NCI-H2081 treated with DMSO at 0.1 percent for 48 hours (cell line): Measurements from ENCODE around the gene PSMB5.

ENCODE experiments used
- DNase-seq: peaks from one replicate; lab custom pipeline; 2025; lab: John Stamatoyannopoulos, UW

The PSMB5 gene

GRCh38 chr14:23034498-23035302 lies at the start of gene PSMB5:
TSS of gene PSMB5 (minus strand) at chr14:23034900. CDS start at chr14:23034881, 19 bp downstream.
- DNase-seq = no peak

DNA sequence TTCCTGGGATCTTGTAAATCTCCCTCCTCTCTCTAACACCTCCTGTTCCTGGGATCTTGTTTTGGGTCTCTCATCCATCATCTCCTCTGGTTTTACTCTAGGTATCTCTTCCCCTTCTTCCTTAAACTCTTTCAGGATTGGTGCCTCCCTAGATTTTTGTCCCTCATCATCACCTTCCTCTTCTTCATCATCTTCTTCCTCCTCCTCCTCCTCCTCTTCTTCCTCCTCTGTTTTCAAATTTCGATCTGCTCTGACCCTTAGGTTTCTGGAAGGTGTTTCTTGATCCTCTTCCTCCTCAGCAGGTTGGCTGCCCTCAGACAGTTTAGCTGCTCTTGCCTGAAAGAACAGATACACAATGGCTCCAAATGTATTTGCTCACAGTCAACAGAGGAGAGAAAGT lies 45.8 kb upstream of the PSMB5 start:
- no peak for DNase-seq

DNA sequence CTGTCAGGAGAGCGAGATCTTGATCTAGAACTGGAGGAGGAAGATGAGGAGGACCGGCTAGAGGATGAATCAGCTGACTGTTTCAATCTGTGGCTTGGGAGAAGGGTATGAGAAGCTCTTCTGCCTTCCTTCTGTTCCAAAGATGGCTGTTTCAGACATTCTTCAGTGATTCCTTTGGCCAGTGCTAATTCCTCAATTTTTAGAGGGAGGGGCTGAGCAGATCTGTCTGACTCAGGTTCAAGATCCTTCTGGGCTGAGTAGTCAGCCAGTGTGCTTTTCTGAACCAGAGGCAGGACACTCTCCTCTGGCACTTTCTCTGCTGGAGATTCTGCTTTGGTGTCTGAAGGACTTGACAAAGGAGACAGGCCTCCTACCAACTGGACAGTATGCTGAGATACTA lies 45.0 kb upstream of the PSMB5 start:
- DNase-seq = no peak

GRCh38 chr14:23078692-23079116 lies 44.0 kb upstream of the PSMB5 start:
- no peak for DNase-seq

GRCh38 chr14:23077962-23078361 lies 43.3 kb upstream of the PSMB5 start:
- DNase-seq = no peak

GRCh38 chr14:23076785-23077408 lies 42.2 kb upstream of the PSMB5 start:
- no peak for DNase-seq

DNA sequence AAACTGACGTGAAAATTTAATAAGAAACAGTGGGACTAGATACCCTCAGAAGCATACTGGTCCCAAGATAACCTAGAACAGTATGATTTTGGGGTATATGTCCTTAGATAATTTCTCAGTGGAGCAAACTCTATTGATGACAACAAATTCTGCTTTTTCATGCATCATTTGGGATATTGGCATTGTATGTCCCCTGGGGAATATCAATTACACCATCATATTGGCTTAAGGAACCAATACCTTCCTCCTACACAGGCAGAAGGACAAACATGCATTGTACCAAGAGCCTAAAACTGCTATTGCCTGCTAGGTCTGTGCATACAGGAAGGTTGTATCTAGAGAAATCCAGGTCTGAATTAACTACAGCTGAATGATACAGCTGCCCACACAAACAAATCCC lies 40.2 kb upstream of the PSMB5 start:
- no peak for DNase-seq

DNA sequence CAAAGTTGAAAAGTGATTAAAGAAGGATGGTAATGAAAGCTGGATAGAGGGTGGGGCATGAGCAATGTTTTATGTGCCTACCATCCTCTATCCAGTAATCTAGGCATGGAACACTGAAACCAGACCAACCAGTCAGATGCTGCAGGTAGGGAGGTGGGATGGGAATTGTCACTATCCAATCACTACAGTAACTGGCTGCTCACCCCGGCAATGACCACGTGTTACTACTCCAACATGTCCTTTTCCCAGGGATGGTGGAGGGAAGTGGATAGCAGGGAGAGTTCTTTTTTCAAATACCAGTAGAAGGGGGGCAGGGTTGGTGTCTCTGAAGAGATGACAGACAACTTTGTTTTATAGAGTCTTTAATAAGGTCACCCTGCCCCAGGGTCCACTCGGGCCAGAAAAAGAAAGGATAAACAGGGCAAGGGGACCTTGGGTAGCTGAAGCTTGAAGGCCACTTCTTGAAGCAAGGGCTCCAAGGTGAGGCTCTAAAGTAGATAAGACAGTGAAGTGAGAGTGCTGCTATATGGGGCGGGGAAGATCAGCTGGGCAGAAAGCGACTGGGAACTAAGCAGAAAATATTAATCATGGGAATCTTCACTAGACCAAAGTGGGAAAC lies 37.3 kb upstream of the PSMB5 start:
- no peak for DNase-seq

GRCh38 chr14:23071244-23071920 lies 36.7 kb upstream of the PSMB5 start:
- no peak for DNase-seq

GRCh38 chr14:23070262-23071129 lies 35.8 kb upstream of the PSMB5 start:
- no peak for DNase-seq

- DNase-seq = no peak
Measured at GRCh38 chr14:23069413-23069806, 34.7 kb upstream of the PSMB5 start.

DNA sequence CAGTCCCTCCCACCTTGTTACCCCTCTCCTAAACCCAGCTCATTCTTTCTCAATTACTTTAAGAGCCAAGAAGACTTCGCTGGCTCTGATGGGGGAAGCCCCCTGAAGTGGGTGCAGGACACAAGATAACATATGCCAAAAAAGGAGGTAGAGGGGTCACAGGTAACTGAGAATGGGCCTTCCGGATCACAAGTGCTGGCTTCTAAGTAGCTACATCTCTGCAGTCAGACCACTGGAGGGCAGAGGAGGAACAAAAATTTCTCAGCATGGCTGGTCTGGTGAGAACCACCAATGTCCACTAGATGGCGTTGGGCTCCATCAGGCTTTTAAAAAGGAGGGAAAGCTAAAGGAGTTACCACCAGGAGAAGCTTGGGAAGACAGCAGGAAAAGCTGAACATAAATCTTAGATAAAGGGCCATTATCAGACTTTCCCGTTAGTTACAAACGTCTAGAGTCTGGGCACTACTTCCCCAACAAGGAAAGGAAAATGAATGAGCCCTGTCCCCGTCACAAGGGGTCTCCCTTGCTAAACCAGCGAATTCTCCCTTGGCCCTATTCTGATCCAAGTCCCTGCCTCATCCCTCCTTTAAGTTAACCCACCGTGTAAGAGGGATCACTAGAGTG lies 34.2 kb upstream of the PSMB5 start:
- DNase-seq = no peak

GRCh38 chr14:23067847-23068788 lies 33.4 kb upstream of the PSMB5 start:
- DNase-seq = no peak

- no peak for DNase-seq
Measured at GRCh38 chr14:23066855-23067744, 32.4 kb upstream of the PSMB5 start.

DNA sequence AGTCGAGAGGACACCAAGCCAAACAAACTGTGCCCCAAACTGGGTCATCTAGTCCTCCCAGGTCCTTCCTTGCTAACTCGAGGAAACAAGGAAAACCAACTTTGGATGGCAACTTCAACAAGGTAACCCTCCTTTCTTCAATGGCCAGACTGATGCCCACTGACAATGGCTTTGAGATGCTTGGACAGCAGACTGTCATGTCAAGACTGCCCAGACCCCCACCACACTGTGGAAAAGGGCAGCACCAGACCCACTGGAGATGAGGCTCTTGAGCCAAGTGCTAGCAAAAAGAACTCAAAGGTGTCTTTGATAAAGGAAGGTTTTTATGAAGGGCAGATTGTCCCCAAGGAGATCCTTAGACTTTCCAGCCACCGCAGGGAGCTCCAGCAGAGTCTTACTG lies 31.7 kb upstream of the PSMB5 start:
- no peak for DNase-seq

DNA sequence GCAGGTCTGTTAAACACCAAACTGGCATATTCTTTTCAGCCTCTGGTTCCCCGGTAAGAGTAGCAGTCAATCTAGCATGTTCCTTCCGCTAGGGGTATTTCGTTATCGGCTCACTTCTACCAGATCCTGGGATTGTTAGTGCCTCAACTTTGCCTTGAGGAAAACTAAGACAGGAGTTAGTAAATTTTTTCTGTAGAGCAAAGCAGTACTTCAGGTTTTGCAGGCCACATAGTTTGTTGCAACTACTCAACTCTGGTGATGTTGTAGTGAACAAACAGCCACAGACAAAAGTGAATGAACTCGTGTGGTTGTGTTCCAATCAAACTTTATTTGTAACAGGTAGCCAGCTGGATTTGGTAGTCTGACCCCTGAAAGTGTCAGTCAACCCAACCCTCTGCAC lies 28.9 kb upstream of the PSMB5 start:
- DNase-seq = no peak

- no peak for DNase-seq
Measured at GRCh38 chr14:23062002-23062401, 27.3 kb upstream of the PSMB5 start.

GRCh38 chr14:23060536-23061260 lies 26.0 kb upstream of the PSMB5 start:
- DNase-seq = no peak
